ENCODE results near the gene IFTAP. TPM values are rescaled to one million over a fixed set of nuclear protein-coding genes. Genes with fewer than 3 reads are reported as not detected.

Gene IFTAP
- total RNA-seq, 2 donors from 2014 or later, result 8.0 to 10.7 TPM

DNA sequence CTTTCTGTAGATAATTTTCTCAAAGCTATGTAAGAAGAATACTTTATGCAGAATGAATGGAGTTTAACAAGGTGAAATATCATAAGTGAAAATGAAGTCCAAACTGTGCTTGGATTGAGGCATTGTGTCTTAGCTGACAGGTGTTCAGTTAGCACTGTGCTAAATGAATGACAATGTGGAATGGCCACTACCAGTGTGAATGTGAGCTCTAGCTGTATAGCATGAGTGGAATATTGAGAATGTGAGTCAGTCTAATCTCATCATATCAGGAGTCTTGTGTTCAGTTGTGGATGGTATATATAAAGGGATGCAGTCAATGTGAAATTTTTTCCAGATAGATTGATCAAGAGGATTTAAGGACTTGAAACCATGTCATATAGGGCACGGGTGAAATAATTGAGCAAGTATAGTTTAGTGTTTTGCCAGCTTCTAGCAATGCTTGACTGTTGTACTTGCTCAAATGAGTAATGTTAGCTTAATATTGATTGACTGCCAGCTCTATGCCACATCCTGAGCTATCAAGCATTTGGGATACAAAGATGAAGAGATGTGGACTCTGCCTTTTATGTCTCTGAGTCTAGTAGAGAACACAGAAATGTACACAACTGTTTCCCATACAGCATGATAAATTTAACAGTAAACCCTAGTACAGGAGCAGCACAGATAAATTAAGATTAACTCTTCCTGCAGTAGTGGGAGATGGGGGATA is 14.3 kb downstream of the IFTAP start:
- H3K36me3 ChIP-seq, result no peaks in the 10 kb centered on the region

DNA sequence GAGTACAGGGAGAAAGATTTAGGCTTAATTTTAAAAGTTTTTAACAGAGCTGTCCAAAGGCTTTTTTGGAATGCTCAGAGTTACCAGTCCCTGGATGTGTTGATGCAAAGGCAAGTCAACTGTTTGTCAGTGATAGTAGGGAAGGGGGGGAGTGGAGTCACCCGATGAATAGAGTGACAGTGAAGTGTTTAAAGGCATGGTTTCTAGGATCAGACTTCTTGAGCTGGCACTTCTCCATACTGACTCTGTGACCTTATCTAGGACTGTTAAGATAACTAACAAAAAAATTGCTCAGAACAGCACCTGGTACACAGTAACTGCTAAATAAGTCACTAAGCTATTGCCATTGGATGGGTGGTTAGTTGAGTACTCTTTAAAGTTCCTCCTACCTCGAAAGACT is 15.1 kb downstream of the IFTAP start:
- Histone ChIP-seq H3K27me3 (no peaks in the 10 kb centered on the region), H3K27ac (no peak overlapping the region), H3K9me3 (no peaks in the 10 kb centered on the region), H3K4me1 (no peaks in the 10 kb centered on the region), H3K36me3 (no peaks in the 10 kb centered on the region), H3K9ac (ENCODE audit: low read depth in 2 of 2, low read length in 2 of 2) (no peak overlapping the region), H3K4me3 (no peak overlapping the region)
- intact Hi-C loops (cut with DNase I), result no loop called here
- DNase-seq, result no peak
- TF ChIP-seq, protein P1, sequence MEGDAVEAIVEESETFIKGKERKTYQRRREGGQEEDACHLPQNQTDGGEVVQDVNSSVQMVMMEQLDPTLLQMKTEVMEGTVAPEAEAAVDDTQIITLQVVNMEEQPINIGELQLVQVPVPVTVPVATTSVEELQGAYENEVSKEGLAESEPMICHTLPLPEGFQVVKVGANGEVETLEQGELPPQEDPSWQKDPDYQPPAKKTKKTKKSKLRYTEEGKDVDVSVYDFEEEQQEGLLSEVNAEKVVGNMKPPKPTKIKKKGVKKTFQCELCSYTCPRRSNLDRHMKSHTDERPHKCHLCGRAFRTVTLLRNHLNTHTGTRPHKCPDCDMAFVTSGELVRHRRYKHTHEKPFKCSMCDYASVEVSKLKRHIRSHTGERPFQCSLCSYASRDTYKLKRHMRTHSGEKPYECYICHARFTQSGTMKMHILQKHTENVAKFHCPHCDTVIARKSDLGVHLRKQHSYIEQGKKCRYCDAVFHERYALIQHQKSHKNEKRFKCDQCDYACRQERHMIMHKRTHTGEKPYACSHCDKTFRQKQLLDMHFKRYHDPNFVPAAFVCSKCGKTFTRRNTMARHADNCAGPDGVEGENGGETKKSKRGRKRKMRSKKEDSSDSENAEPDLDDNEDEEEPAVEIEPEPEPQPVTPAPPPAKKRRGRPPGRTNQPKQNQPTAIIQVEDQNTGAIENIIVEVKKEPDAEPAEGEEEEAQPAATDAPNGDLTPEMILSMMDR (IDR thresholded peaks at IDR 0.05), result no peak

More for the DNA sequence above, 14.3 kb downstream of the IFTAP start:
- DNase-seq, result no peak
- intact Hi-C loops (cut with DNase I), result no loop called here
- no peak overlapping the region for H3K9ac ChIP-seq (ENCODE audit: low read depth in 2 of 2, low read length in 2 of 2)
- H3K9me3 ChIP-seq, result no peaks in the 10 kb centered on the region
- no peak overlapping the region for H3K27ac ChIP-seq
- TF ChIP-seq, protein P1 (IDR thresholded peaks at IDR 0.05), result no peak
- H3K27me3 ChIP-seq, result no peaks in the 10 kb centered on the region
- H3K4me3 ChIP-seq, result no peak overlapping the region
- H3K4me1 ChIP-seq, result no peaks in the 10 kb centered on the region

DNA sequence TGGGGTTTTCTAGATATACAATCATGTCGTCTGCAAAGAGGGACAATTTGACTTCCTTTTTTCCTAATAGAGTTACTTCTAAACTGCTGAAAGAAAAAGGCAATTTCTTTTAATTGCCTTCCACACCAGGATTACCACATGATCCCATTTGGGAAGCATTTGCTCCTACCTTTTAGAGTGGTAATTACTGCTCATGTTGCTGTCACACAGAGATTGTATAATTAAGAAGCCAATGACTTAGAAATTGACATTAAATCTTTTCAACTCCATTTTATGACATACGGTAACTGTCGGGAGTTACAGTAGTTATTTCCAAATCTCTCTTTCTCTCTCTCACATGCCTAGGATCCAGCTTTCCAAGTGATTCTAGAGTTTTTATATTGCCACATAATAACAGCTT is 21.5 kb downstream of the IFTAP start:
- Histone ChIP-seq H3K27me3 (no peaks in the 10 kb centered on the region), H3K4me3 (no peak overlapping the region), H3K27ac (no peak overlapping the region), H3K9me3 (no peaks in the 10 kb centered on the region), H3K4me1 (no peaks in the 10 kb centered on the region), H3K9ac (ENCODE audit: low read depth in 2 of 2, low read length in 2 of 2) (no peak overlapping the region), H3K36me3 (no peaks in the 10 kb centered on the region)
- TF ChIP-seq, protein P1 (IDR thresholded peaks at IDR 0.05), result no peak
- intact Hi-C loops (cut with DNase I), result no loop called here
- no peak for DNase-seq

DNA sequence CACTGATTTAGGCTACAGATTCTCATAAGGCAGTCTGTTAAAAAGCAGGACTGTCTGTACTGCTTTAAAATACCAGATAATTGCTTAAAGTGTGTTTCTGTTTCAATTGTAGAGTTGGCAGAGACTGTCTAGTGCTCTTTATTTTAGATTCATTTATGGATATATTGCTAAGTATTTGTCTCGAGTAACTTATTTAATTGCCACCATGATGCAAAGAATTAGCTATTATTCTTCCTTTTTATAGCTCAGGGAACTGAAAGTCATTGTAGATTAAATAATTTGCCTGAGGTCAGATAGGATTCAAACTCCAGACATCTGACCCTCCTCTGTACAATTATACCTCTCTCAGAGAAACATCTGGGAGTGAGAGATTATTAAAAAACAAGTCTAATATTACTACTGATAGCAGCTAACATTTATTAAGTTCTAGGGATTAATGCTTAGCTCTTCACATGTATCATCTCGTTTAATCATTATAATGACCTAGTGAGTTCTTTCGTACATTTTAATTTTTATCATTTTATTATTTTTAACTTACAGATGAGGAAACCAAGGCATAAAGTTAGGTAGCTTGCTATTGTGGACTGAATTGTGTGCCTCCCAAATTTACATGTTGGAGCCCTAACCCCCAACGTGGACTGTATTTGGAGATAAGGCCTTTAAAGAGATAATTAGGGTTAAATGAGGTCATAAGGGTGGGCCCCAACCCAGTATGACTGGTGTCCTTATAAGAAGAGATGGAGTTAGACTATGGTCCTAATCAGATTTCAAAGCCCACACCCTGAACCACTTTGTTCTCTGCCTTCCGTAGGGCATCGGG is 23.5 kb downstream of the IFTAP start:
- H3K4me3 ChIP-seq, result no peak overlapping the region
- no peaks in the 10 kb centered on the region for H3K4me1 ChIP-seq
- no peak overlapping the region for H3K9ac ChIP-seq (ENCODE audit: low read depth in 2 of 2, low read length in 2 of 2)
- H3K9me3 ChIP-seq, result no peaks in the 10 kb centered on the region
- TF ChIP-seq, protein P1 (IDR thresholded peaks at IDR 0.05), result no peak
- H3K27me3 ChIP-seq, result no peaks in the 10 kb centered on the region
- H3K27ac ChIP-seq, result no peak overlapping the region
- no peak for DNase-seq
- H3K36me3 ChIP-seq, result no peaks in the 10 kb centered on the region
- intact Hi-C loops (cut with DNase I), result no loop called here

DNA sequence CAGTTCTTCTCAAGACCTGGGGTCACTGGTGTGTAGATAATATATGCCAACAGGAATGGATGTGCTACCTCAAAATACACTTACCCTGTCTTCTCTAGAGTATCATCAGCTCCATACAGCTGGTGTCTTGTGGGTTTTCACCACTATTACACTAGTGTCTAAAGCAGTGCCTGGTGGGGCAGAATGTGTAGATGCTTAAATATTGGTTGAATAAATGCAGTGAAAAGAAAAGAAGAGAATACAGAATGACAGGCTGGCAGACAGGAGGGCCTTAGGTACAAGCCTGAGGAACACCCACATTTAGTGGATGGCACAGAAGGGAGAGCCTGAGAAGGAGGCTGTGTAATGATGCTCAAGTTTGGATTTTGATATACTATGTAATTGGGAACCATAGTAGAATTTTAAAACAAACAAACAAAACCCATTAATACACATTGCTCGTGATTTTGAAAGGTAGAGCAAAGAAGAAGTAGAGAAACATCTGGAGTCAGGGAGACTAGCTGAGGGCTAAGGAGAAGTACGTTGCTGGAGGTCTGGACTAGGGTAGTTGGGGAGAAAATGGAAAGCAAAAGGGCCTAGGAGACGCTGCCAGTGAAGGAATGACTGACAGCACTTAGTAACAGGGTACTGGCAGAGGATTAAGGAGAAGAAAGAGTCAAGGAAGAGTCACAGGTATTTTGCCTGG is 24.2 kb downstream of the IFTAP start:
- Histone ChIP-seq H3K4me1 (no peaks in the 10 kb centered on the region), H3K4me3 (no peak overlapping the region), H3K27me3 (no peaks in the 10 kb centered on the region), H3K36me3 (no peaks in the 10 kb centered on the region), H3K27ac (no peak overlapping the region), H3K9ac (ENCODE audit: low read depth in 2 of 2, low read length in 2 of 2) (no peak overlapping the region), H3K9me3 (no peaks in the 10 kb centered on the region)
- no peak for DNase-seq
- TF ChIP-seq, protein P1 (IDR thresholded peaks at IDR 0.05), result no peak
- intact Hi-C loops (cut with DNase I), result no loop called here

Data from colonic mucosa (tissue), 4 donors.